Smooth muscle cell (in vitro differentiated cells): ENCODE measurements around the gene KRT34. TPM values are rescaled to one million over a fixed set of nuclear protein-coding genes. Genes with fewer than 3 reads are reported as not detected.

Experiments used
- DNase-seq: peaks from one replicate; lab custom pipeline; 2025; ENCODE audit not compliant: unreplicated experiment; lab: John Stamatoyannopoulos, UW
- H2AFZ ChIP-seq: fragments of 200-600 bp; sonication (generic); 2 replicates; pipeline ENCODE4 v1.6.0; 2016; ENCODE audit warnings: antibody characterized with exemption, low read depth, mild to moderate bottlenecking
- H3F3A ChIP-seq: fragments of 200-600 bp; sonication (generic); 2 replicates; pipeline ENCODE4 v1.6.0; 2017; ENCODE audit warnings: antibody characterized with exemption, low read depth
- H3K27ac ChIP-seq: fragments of 200-600 bp; sonication (generic); 2 replicates; pipeline ENCODE4 v1.5.1; 2016; ENCODE audit warnings: low read depth, mild to moderate bottlenecking
- H3K27me3 ChIP-seq: fragments of 200-600 bp; sonication (generic); 2 replicates; pipeline ENCODE4 v1.6.1; 2016; ENCODE audit warnings: low read depth, mild to moderate bottlenecking
- H3K36me3 ChIP-seq: fragments of 200-600 bp; sonication (generic); 2 replicates; pipeline ENCODE4 v1.5.1; 2016; ENCODE audit warnings: low read depth
- H3K4me1 ChIP-seq: fragments of 200-600 bp; sonication (generic); 2 replicates; pipeline ENCODE4 v1.5.1; 2016; ENCODE audit warnings: low read depth
- H3K4me2 ChIP-seq: fragments of 200-600 bp; sonication (generic); 2 replicates; pipeline ENCODE4 v1.6.0; 2016; ENCODE audit warnings: mild to moderate bottlenecking
- H3K4me3 ChIP-seq: fragments of 200-600 bp; sonication (generic); 2 replicates; pipeline ENCODE4 v1.5.1; 2016; ENCODE audit warnings: mild to moderate bottlenecking
- H3K79me2 ChIP-seq: fragments of 200-600 bp; sonication (generic); 2 replicates; pipeline ENCODE4 v1.6.0; 2016; ENCODE audit warnings: low read depth, mild to moderate bottlenecking
- H3K9ac ChIP-seq: fragments of 200-600 bp; sonication (generic); 2 replicates; pipeline ENCODE4 v1.6.0; 2016; ENCODE audit warnings: low read depth
- H3K9me3 ChIP-seq: fragments of 200-600 bp; sonication (generic); replicated peaks from 2 replicates; pipeline ENCODE4 v1.5.1; 2016; ENCODE audit warnings: low read depth
- H4K20me1 ChIP-seq: fragments of 200-600 bp; sonication (generic); 2 replicates; pipeline ENCODE4 v1.6.0; 2016; ENCODE audit warnings: low read depth
- CTCF ChIP-seq: fragments of 200-600 bp; sonication (generic); IDR thresholded peaks from 2 replicates; pipeline ENCODE4 v1.5.1; 2017; ENCODE audit warnings: borderline replicate concordance, mild to moderate bottlenecking, antibody characterized with exemption; ENCODE audit not compliant: insufficient read depth, poor library complexity, severe bottlenecking
- WGBS: methylation state at CpG from one replicate; pipeline ENCODE4 v1.1.7; 2016; ENCODE audit warnings: low lambda C conversion rate; 5-methylcytosine and 5-hydroxymethylcytosine counted together
- polyA plus RNA-seq: library from polyadenylated mRNA; unstranded; fragments of >200 nt; fragmentation: Nextera tagmentation; extraction: Ambion mirVana; gene quantifications from 2 replicates; pipeline ENCODE4 v1.2.1, GENCODE V29; 2016
- total RNA-seq: library from RNA; depleted of rRNA; stranded (reverse); fragments of >200 nt; gene quantifications from 2 replicates; pipeline ENCODE4 v1.2.3, GENCODE V29; 2014

Gene KRT34
- total and polyA plus RNA-seq, 2 experiments from 2014 or later: 5.3 to 23.1 TPM

DNA sequence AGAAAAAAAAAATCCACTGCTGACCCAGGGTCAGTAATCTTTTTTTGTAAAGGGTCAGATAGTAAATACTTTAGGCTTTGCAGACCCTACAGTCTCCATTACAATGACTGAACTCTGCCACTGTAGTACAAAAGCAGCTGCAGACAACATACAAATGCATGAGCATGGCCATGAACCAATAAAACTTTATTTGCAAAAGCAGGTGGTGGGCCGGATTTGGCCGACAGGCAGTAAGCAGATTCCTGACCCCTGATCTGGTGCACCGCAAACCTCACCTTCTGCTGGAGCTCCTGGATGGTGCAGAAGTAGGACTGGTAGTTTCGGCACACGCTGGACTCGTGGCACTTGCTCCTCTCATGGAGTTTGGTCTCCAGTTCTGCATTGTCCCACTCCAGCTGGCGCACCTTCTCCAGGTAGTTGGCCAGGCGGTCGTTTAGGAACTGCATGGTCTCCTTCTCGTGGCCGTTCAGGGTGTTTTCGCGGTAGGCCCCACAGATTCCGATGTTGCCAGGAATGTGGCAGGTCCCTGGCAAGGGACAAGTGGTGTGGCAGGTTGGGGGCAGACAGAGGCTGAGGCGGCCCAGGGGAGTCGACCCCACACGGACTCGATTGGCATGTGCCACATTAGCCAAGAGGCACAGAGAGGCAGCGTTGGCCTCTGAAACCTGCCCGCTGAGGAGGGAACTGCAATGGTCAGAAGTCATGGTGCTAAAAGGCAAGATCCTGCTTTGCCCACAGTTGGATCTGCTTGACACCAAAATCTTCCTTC lies 29.1 kb upstream of the KRT34 start:
- Histone ChIP-seq H3K27me3 (no peaks in the 10 kb centered on the region), H3K27ac (no peak overlapping the region), H3K9ac (no peak overlapping the region), H2AFZ (no peak overlapping the region), H4K20me1 (no peaks in the 10 kb centered on the region), H3K4me2 (no peak overlapping the region), H3K4me3 (no peak overlapping the region), H3F3A (no peaks in the 10 kb centered on the region), H3K79me2 (no peaks in the 10 kb centered on the region), H3K9me3 (no peaks in the 10 kb centered on the region), H3K36me3 (no peaks in the 10 kb centered on the region), H3K4me1 (no peaks in the 10 kb centered on the region)
- DNase-seq: no peak
- TF ChIP-seq CTCF: no peak
- 98% methylated on average over 20 of the region's 20 CpGs for WGBS

GRCh38 chr17:41407226-41407625 lies 25.1 kb upstream of the KRT34 start:
- Histone ChIP-seq H3K4me3 (no peak overlapping the region), H3K4me2 (no peak overlapping the region), H3K27ac (no peak overlapping the region), H3K79me2 (no peaks in the 10 kb centered on the region), H4K20me1 (no peaks in the 10 kb centered on the region), H3K9me3 (no peaks in the 10 kb centered on the region), H3K36me3 (no peaks in the 10 kb centered on the region), H2AFZ (no peak overlapping the region), H3K9ac (no peak overlapping the region), H3F3A (peaks cover 9% of the 10 kb centered on the region), H3K4me1 (no peaks in the 10 kb centered on the region), H3K27me3 (no peaks in the 10 kb centered on the region)
- WGBS: 96% methylated on average over 10 of the region's 10 CpGs
- no peak for TF ChIP-seq CTCF
- DNase-seq: no peak

GRCh38 chr17:41406205-41406604 lies 24.1 kb upstream of the KRT34 start:
- H3K4me3 ChIP-seq: no peak overlapping the region
- no peaks in the 10 kb centered on the region for H3K36me3 ChIP-seq
- no peaks in the 10 kb centered on the region for H3K79me2 ChIP-seq
- peaks cover 9% of the 10 kb centered on the region for H3F3A ChIP-seq
- no peak overlapping the region for H3K27ac ChIP-seq
- no peaks in the 10 kb centered on the region for H4K20me1 ChIP-seq
- no peak overlapping the region for H2AFZ ChIP-seq
- H3K27me3 ChIP-seq: no peaks in the 10 kb centered on the region
- 78% methylated on average over 5 of the region's 5 CpGs for WGBS
- no peak for DNase-seq
- H3K9ac ChIP-seq: no peak overlapping the region
- no peak overlapping the region for H3K4me2 ChIP-seq
- TF ChIP-seq CTCF: no peak
- H3K9me3 ChIP-seq: no peaks in the 10 kb centered on the region
- no peaks in the 10 kb centered on the region for H3K4me1 ChIP-seq
